HepG2 (cell line): ENCODE measurements around the gene HOXA6. TPM values are rescaled to one million over a fixed set of nuclear protein-coding genes. Genes with fewer than 3 reads are reported as not detected.

Experiments used
- DZIP1 ChIP-seq: sonication (generic); formaldehyde crosslinking; IDR thresholded peaks from 2 replicates; pipeline ENCODE4 v1.5.0; 2020; ENCODE audit warnings: mild to moderate bottlenecking, missing genetic modification reagents
- E2F5 ChIP-seq: sonication (generic); formaldehyde crosslinking; conservative IDR thresholded peaks from 2 replicates; pipeline ENCODE4 v1.4.0; 2020; ENCODE audit warnings: missing genetic modification reagents
- MAF1 ChIP-seq: sonication (generic); formaldehyde crosslinking; IDR thresholded peaks from 2 replicates; pipeline ENCODE4 v1.5.0; 2020; ENCODE audit warnings: missing genetic modification reagents, borderline replicate concordance
- NAIF1 ChIP-seq: sonication (generic); formaldehyde crosslinking; IDR thresholded peaks from 2 replicates; pipeline ENCODE4 v1.5.0; 2020; ENCODE audit warnings: mild to moderate bottlenecking, missing genetic modification reagents, borderline replicate concordance
- NFYB ChIP-seq: sonication (generic); formaldehyde crosslinking; IDR thresholded peaks from 2 replicates; pipeline ENCODE4 v1.4.0; 2020; ENCODE audit warnings: missing genetic modification reagents
- ONECUT2 ChIP-seq: sonication (generic); formaldehyde crosslinking; IDR thresholded peaks from 2 replicates; pipeline ENCODE4 v1.4.0; 2020; ENCODE audit warnings: missing genetic modification reagents
- PATZ1 ChIP-seq: sonication (generic); formaldehyde crosslinking; IDR thresholded peaks from 2 replicates; pipeline ENCODE4 v1.4.0; 2020; ENCODE audit warnings: missing genetic modification reagents
- SAP130 ChIP-seq: IDR thresholded peaks from 2 replicates; pipeline ENCODE4 v1.6.1; 2016; ENCODE audit warnings: low read depth
- SP4 ChIP-seq: sonication (generic); formaldehyde crosslinking; IDR thresholded peaks from 2 replicates; pipeline ENCODE4 v1.8.1; 2023; ENCODE audit warnings: mild to moderate bottlenecking, missing genetic modification reagents
- TAF15 ChIP-seq: fragments of 200-400 bp; formaldehyde crosslinking; IDR thresholded peaks from one replicate; pipeline ENCODE4 v1.6.1; 2018; ENCODE audit warnings: mild to moderate bottlenecking, low read depth, low read length; ENCODE audit not compliant: poor library complexity, severe bottlenecking
- THAP9 ChIP-seq: sonication (generic); formaldehyde crosslinking; IDR thresholded peaks from 2 replicates; pipeline ENCODE4; 2020; ENCODE audit warnings: missing genetic modification reagents, mild to moderate bottlenecking, borderline replicate concordance
- TP53 ChIP-seq: sonication (generic); formaldehyde crosslinking; conservative IDR thresholded peaks from 2 replicates; pipeline ENCODE4 v1.4.0; 2020; ENCODE audit warnings: missing genetic modification reagents
- ZBTB39 ChIP-seq: sonication (generic); formaldehyde crosslinking; IDR thresholded peaks from 2 replicates; pipeline ENCODE4 v1.5.0; 2020; ENCODE audit warnings: missing genetic modification reagents
- ZMAT3 ChIP-seq: sonication (generic); formaldehyde crosslinking; conservative IDR thresholded peaks from 2 replicates; pipeline ENCODE4 v1.7.0; 2021; ENCODE audit warnings: missing genetic modification reagents
- ZNF256 ChIP-seq: sonication (generic); formaldehyde crosslinking; conservative IDR thresholded peaks from 2 replicates; pipeline ENCODE4 v1.4.0; 2020; ENCODE audit warnings: missing genetic modification reagents
- ZNF556 ChIP-seq: sonication (generic); formaldehyde crosslinking; IDR thresholded peaks from 2 replicates; pipeline ENCODE4 v1.4.0; 2020; ENCODE audit warnings: mild to moderate bottlenecking, missing genetic modification reagents, borderline replicate concordance
- ZNF562 ChIP-seq: sonication (generic); formaldehyde crosslinking; IDR thresholded peaks from 2 replicates; pipeline ENCODE4 v1.8.0; 2022; ENCODE audit warnings: missing genetic modification reagents, borderline replicate concordance
- polyA plus RNA-seq, 8 experiments: library from polyadenylated mRNA; depleted of rRNA in 3 of 8; stranded (reverse) in 7 of 8; unstranded in 1 of 8; fragments of >200 nt; fragmentation: Illumina TruSeq in 4 of 8; extraction: Trizol in 4 of 8; gene quantifications; 2 replicates each; pipeline versions ENCODE4 v1.2.1 to v1.2.3, GENCODE V29; 2011 to 2016; ENCODE audit warnings: low read depth in 4 of 8, missing spikeins in 1 of 8, mixed read lengths in 1 of 8; ENCODE audit not compliant: insufficient read depth in 1 of 8
- total RNA-seq, 5 experiments: library from RNA; depleted of rRNA; stranded (reverse); fragments of >200 nt; fragmentation: Illumina TruSeq; extraction: Trizol; gene quantifications; 2 replicates each; pipeline ENCODE4 v1.2.3, GENCODE V29; 2016; ENCODE audit warnings: low read depth in 1 of 5
- TF ChIP-seq, protein P1 (sequence below): IDR thresholded peaks from 2 replicates; pipeline ENCODE4 v1.6.1; 2012; ENCODE audit warnings: inconsistent platforms

HOXA6 gene
- total and polyA plus RNA-seq, 2 of the 13 experiments (the other 11 are each of a cell fraction or from before 2014, with no cell fraction given), result 1.3 to 1.5 TPM

DNA sequence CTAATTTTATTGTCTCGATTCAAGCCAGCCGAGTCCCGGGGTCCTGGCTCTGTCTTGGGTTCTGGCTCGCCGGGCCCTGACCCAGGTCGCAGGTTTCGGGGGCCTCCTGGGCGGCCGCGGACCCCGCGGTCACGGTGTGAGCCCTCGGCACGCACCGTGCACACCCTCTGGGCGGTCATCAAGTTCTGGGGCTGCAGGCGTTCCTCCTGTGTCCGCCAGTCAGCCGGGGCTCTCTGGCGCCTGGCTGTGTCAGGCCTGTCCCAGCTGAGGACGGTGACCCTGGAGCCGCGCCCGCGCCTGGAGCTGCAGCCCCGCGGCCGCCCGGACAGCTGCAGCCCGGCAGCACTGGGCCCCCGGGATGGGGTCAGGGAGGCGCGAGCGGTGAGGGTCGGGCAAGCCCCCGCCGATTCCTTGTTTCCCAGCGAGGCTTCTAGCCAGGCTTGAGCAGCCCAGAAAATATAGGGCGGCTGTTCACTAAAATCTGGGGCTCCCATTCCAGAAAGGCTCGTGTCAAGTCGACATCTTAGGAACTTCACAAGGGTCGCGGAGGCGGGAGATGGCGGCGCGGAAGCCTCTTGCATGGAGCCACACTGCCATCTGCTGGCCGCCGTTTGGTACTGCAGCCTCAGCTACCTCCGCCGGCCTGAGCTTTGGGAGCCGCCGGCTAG is 13.1 kb upstream of the HOXA6 start (continued):
- TF ChIP-seq MAF1 (CRISPR knock-in tag) (no peak), THAP9 (CRISPR knock-in tag) (no peak), ZNF562 (CRISPR knock-in tag) (no peak), DZIP1 (CRISPR knock-in tag) (no peak), ZNF256 (CRISPR knock-in tag) (no peak), E2F5 (CRISPR knock-in tag) (no peak), ZMAT3 (CRISPR knock-in tag) (no peak), TAF15 (no peak), PATZ1 (CRISPR knock-in tag) (0 out of 2 replicates have a peak, but pooled peaks have one; percentile 27), ZBTB39 (CRISPR knock-in tag) (no peak), SAP130 (CRISPR knock-in tag) (peak; percentile 42), NFYB (no peak), NAIF1 (CRISPR knock-in tag) (no peak), ONECUT2 (no peak), TP53 (CRISPR knock-in tag) (no peak), SP4 (CRISPR knock-in tag) (no peak), ZNF556 (CRISPR knock-in tag) (0 out of 2 replicates have a peak, but pooled peaks have one; percentile 21)
- TF ChIP-seq, protein P1, sequence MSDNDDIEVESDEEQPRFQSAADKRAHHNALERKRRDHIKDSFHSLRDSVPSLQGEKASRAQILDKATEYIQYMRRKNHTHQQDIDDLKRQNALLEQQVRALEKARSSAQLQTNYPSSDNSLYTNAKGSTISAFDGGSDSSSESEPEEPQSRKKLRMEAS, result no peak
